ENCODE results near the gene GDF2.

- TF ChIP-seq CREB1 (CRISPR knock-in tag; IDR thresholded peaks at IDR 0.05; ENCODE audit: low read depth) (no peak), CTCF (conservative IDR thresholded peaks at IDR 0.05; ENCODE audit: low read depth in 2 of 2) (no peak), REST (IDR thresholded peaks at IDR 0.05; ENCODE audit: unreplicated experiment) (no peak), ZNF462 (CRISPR knock-in tag; IDR thresholded peaks at IDR 0.05) (no peak), EZH2 (IDR thresholded peaks at IDR 0.05; ENCODE audit: low read depth, unreplicated experiment) (no peak), EZH2phosphoT487 (IDR thresholded peaks at IDR 0.05; ENCODE audit: unreplicated experiment) (no peak), POLR2AphosphoS5 (IDR thresholded peaks at IDR 0.05; ENCODE audit: low read depth) (no peak), ZNF331 (CRISPR knock-in tag; IDR thresholded peaks at IDR 0.05; ENCODE audit: low read depth) (no peak)
Observed at GRCh38 chr10:47305566-47305965, 16.7 kb upstream of the GDF2 start.

Measured in GM23338 (cell line).